A673 (cell line): ENCODE data around the gene HARBI1.

ENCODE experiments used
- CTCF ChIP-seq: fragments of 300-800, 200-600 bp; sonication (generic); conservative IDR thresholded peaks from 2 replicates; pipeline ENCODE4 v1.5.1; 2017; ENCODE audit warnings: low read depth, mild to moderate bottlenecking, antibody characterized with exemption, low read length, moderate library complexity, mixed read lengths
- EZH2 ChIP-seq: fragments of 200-600 bp; sonication (generic); IDR thresholded peaks from 2 replicates; pipeline ENCODE4 v1.6.1; 2017; ENCODE audit warnings: borderline replicate concordance, low read depth, mild to moderate bottlenecking, mixed read lengths, antibody characterized with exemption, low read length; ENCODE audit not compliant: poor library complexity, severe bottlenecking

- TF ChIP-seq CTCF (no peak), EZH2 (no peak)
Observed at GRCh38 chr11:46553814-46554212, 63.2 kb downstream of the HARBI1 start.
